ENCODE measurements around the gene PFKL. TPM values are rescaled to one million over a fixed set of nuclear protein-coding genes. Genes with fewer than 3 reads are reported as not detected.
"Not testable (repeated sequence)": the region's sequence is repeated elsewhere in the genome, so short reads cannot be mapped to it uniquely, and the experiment has no call there.

Gene PFKL
- total RNA-seq, 3 donors from 2014 or later (not counting 1 experiment from before 2014, with no cell fraction given) = 89.7 to 91.3 (median 89.9) TPM

DNA sequence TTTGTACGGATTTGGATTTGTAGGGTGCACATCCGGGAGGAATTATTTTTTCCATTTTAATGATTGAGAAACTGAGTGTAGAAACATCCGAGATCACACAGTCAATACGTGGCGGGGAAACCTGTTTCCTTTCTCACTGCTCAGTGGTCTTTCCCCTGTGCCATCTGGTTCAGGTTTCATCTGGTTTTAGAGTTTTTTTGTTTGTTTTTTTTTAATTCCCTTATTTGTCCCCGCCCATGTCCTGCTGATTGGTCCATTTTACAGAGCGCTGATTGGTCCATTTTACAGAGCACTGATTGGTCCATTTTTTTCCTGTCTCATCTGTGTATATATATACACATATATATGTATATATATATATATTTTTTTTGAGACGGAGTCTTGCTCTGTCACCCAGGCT, 59.5 kb downstream of the PFKL start:
- ATAC-seq (no peak), DNase-seq (no peak)
- TF ChIP-seq, protein P1, sequence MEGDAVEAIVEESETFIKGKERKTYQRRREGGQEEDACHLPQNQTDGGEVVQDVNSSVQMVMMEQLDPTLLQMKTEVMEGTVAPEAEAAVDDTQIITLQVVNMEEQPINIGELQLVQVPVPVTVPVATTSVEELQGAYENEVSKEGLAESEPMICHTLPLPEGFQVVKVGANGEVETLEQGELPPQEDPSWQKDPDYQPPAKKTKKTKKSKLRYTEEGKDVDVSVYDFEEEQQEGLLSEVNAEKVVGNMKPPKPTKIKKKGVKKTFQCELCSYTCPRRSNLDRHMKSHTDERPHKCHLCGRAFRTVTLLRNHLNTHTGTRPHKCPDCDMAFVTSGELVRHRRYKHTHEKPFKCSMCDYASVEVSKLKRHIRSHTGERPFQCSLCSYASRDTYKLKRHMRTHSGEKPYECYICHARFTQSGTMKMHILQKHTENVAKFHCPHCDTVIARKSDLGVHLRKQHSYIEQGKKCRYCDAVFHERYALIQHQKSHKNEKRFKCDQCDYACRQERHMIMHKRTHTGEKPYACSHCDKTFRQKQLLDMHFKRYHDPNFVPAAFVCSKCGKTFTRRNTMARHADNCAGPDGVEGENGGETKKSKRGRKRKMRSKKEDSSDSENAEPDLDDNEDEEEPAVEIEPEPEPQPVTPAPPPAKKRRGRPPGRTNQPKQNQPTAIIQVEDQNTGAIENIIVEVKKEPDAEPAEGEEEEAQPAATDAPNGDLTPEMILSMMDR (IDR thresholded peaks at IDR 0.05) = no peak
- peaks cover 19% of the 10 kb centered on the region for H3K4me1 ChIP-seq (ENCODE audit: control insufficient read depth, insufficient read depth, low read length)
- Mint-ChIP-seq H3K36me3 (peaks cover 8% of the 10 kb centered on the region), H3K4me1 (peaks cover 45 to 54% of the 10 kb centered on the region in 2 donors), H3K9me3 (peaks cover 0 to 4% of the 10 kb centered on the region in 2 donors), H3K27ac (no peak overlapping the region), H3K27me3 (ENCODE audit: low read depth in 2 of 2) (no peaks in the 10 kb centered on the region), H3K4me3 (no peak overlapping the region)
- peaks cover 13% of the 10 kb centered on the region for H3K36me3 ChIP-seq (ENCODE audit: control insufficient read depth, insufficient read depth, low read length)
- no peak overlapping the region for H3K27ac ChIP-seq (ENCODE audit: low read length)
- intact Hi-C loops (cut with micrococcal nuclease) = no loop called here
- H3K9me3 ChIP-seq (ENCODE audit: control insufficient read depth, insufficient read depth, low read length) = no peaks in the 10 kb centered on the region
- WGBS (ENCODE audit: insufficient coverage) = 91% methylated on average over 8 of the region's 8 CpGs
- no peaks in the 10 kb centered on the region for H3K27me3 ChIP-seq (ENCODE audit: control insufficient read depth, insufficient read depth, low read length)
- H3K4me3 ChIP-seq (ENCODE audit: low read length) = no peak overlapping the region

DNA sequence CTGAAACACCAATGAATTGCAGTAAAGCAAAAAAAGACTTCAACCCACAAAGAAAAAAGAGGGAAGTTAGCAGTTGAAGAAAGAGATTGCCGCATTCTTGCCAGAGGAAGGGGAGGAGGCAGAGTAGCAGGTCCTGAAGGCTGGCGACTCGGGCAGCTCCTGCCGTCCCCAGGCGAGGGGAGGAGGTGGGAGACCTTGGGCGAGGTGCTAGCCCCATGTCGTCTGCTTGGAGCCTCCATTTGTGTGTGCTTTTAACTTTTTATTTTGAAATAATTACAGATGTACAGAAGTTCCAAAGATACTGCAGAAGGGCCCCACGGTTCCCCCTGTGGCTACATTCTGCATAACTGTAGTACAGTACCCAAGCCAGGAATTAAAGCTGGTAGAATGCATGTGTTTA, 60.3 kb downstream of the PFKL start:
- ATAC-seq = peak; percentile 30 to 52 (median 43)
- Histone ChIP-seq H3K4me3 (ENCODE audit: low read length) (no peak overlapping the region), H3K9me3 (ENCODE audit: control insufficient read depth, insufficient read depth, low read length) (no peaks in the 10 kb centered on the region), H3K4me1 (ENCODE audit: control insufficient read depth, insufficient read depth, low read length) (peaks cover 11% of the 10 kb centered on the region), H3K36me3 (ENCODE audit: control insufficient read depth, insufficient read depth, low read length) (peaks cover 13% of the 10 kb centered on the region), H3K27me3 (ENCODE audit: control insufficient read depth, insufficient read depth, low read length) (no peaks in the 10 kb centered on the region), H3K27ac (ENCODE audit: low read length) (no peak overlapping the region)
- Mint-ChIP-seq H3K27ac (no peak overlapping the region), H3K4me3 (no peak overlapping the region), H3K36me3 (peaks cover 8% of the 10 kb centered on the region), H3K4me1 (peaks cover 37 to 48% of the 10 kb centered on the region in 2 donors), H3K9me3 (peaks cover 0 to 4% of the 10 kb centered on the region in 2 donors), H3K27me3 (ENCODE audit: low read depth in 2 of 2) (no peaks in the 10 kb centered on the region)
- intact Hi-C loops (cut with micrococcal nuclease) = no loop called here
- TF ChIP-seq, protein P1 (IDR thresholded peaks at IDR 0.05) = no peak
- 11% methylated on average over 8 of the region's 8 CpGs for WGBS (ENCODE audit: insufficient coverage)
- no peak for DNase-seq

DNA sequence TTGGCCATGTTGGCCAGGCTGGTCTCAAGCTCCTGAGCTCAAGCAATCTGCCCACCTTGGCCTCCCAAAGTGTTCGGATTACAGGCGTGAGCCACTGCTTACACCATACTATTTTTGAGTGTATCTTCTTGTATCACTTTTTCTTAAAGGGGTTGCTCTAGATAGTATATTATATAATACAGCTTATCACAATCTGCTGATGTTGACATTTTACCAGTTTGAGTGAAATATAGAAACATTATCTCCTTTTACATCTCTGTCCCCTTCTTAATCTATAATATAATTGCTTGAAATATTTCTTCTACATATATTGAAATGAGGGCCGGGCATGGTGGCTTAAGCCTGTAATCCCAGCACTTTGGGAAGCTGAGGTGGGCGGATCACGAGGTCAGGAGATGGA, 62.0 kb downstream of the PFKL start:
- H3K4me3 ChIP-seq (ENCODE audit: low read length); H3K27ac ChIP-seq (ENCODE audit: low read length); H3K27ac Mint-ChIP-seq; H3K4me1 ChIP-seq (ENCODE audit: control insufficient read depth, insufficient read depth, low read length); H3K36me3 ChIP-seq (ENCODE audit: control insufficient read depth, insufficient read depth, low read length); H3K4me3 Mint-ChIP-seq; H3K9me3 ChIP-seq (ENCODE audit: control insufficient read depth, insufficient read depth, low read length); DNase-seq; H3K9me3 Mint-ChIP-seq; H3K27me3 Mint-ChIP-seq (ENCODE audit: low read depth in 2 of 2); H3K27me3 ChIP-seq (ENCODE audit: control insufficient read depth, insufficient read depth, low read length); ATAC-seq; intact Hi-C loops (cut with micrococcal nuclease); H3K36me3 Mint-ChIP-seq: not testable (repeated sequence)
- WGBS (ENCODE audit: insufficient coverage) = 100% methylated on average over 1 of the region's 5 CpGs
- H3K4me1 Mint-ChIP-seq = peaks cover 21 to 35% of the 10 kb centered on the region in 2 donors

DNA sequence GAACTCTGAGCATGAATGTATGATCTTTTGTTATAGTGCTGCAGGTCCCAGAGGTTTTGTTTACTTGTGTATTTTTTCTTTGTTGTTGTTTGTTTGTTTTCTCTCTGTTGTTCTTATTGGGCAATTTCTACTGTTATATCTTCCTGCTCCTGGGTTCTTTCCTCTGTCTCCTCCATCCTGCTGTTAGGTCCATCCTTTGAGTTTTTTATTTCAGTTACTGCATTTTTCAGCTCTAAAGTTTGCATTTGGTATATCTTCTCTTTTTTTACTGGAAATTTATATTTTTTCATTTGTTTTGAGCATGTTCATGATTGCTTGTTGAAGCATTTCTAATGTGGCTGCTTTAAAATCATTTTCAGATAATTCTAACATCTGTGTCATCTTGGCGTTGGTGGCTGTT, 63.4 kb downstream of the PFKL start:
- H3K4me1 ChIP-seq (ENCODE audit: control insufficient read depth, insufficient read depth, low read length) = peaks cover 4% of the 10 kb centered on the region
- TF ChIP-seq, protein P1 (IDR thresholded peaks at IDR 0.05) = no peak
- peaks cover 2% of the 10 kb centered on the region for H3K36me3 ChIP-seq (ENCODE audit: control insufficient read depth, insufficient read depth, low read length)
- H3K4me1 Mint-ChIP-seq = peaks cover 23 to 34% of the 10 kb centered on the region in 2 donors
- H3K27ac ChIP-seq (ENCODE audit: low read length) = no peak overlapping the region
- peaks cover 0 to 4% of the 10 kb centered on the region in 2 donors for H3K9me3 Mint-ChIP-seq
- peaks cover 2% of the 10 kb centered on the region for H3K27me3 ChIP-seq (ENCODE audit: control insufficient read depth, insufficient read depth, low read length)
- no peak for DNase-seq
- H3K27me3 Mint-ChIP-seq (ENCODE audit: low read depth in 2 of 2) = no peaks in the 10 kb centered on the region
- intact Hi-C loops (cut with micrococcal nuclease) = no loop called here
- H3K4me3 ChIP-seq (ENCODE audit: low read length) = no peak overlapping the region
- H3K9me3 ChIP-seq (ENCODE audit: control insufficient read depth, insufficient read depth, low read length) = no peaks in the 10 kb centered on the region
- H3K36me3 Mint-ChIP-seq = peaks cover 8% of the 10 kb centered on the region
- ATAC-seq = no peak
- no peak overlapping the region for H3K4me3 Mint-ChIP-seq
- 92% methylated on average over 1 of the region's 1 CpG for WGBS (ENCODE audit: insufficient coverage)
- no peak overlapping the region for H3K27ac Mint-ChIP-seq
